ENCODE data around the gene TTC3.
"Not testable (repeated sequence)": the region's sequence is repeated elsewhere in the genome, so short reads cannot be mapped to it uniquely, and the experiment has no call there.

TTC3 gene

GRCh38 chr21:37030864-37031263 is 42.2 kb upstream of the TTC3 start:
- H3K4me3 ChIP-seq (ENCODE audit: low read length, poor library complexity, severe bottlenecking), result no peak overlapping the region
- H3K79me2 ChIP-seq (ENCODE audit: insufficient read depth, low read length), result no peaks in the 10 kb centered on the region
- H3K27me3 ChIP-seq (ENCODE audit: insufficient read depth, low read length, poor library complexity, severe bottlenecking), result no peaks in the 10 kb centered on the region
- H3K9ac ChIP-seq (ENCODE audit: low read depth, low read length, poor library complexity, severe bottlenecking), result no peak overlapping the region
- H2AFZ ChIP-seq (ENCODE audit: low read length), result no peak overlapping the region
- H3K9me3 ChIP-seq (ENCODE audit: insufficient read depth, low read depth, low read length), result no peaks in the 10 kb centered on the region
- no peak for TF ChIP-seq EZH2phosphoT487 (IDR thresholded peaks at IDR 0.05; ENCODE audit: borderline replicate concordance)
- TF ChIP-seq, protein P1, sequence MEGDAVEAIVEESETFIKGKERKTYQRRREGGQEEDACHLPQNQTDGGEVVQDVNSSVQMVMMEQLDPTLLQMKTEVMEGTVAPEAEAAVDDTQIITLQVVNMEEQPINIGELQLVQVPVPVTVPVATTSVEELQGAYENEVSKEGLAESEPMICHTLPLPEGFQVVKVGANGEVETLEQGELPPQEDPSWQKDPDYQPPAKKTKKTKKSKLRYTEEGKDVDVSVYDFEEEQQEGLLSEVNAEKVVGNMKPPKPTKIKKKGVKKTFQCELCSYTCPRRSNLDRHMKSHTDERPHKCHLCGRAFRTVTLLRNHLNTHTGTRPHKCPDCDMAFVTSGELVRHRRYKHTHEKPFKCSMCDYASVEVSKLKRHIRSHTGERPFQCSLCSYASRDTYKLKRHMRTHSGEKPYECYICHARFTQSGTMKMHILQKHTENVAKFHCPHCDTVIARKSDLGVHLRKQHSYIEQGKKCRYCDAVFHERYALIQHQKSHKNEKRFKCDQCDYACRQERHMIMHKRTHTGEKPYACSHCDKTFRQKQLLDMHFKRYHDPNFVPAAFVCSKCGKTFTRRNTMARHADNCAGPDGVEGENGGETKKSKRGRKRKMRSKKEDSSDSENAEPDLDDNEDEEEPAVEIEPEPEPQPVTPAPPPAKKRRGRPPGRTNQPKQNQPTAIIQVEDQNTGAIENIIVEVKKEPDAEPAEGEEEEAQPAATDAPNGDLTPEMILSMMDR (conservative IDR thresholded peaks at IDR 0.05; ENCODE audit: low read length), result no peak
- H3K4me2 ChIP-seq (ENCODE audit: low read depth, low read length, poor library complexity, severe bottlenecking), result no peak overlapping the region
- no peaks in the 10 kb centered on the region for H3K9me2 ChIP-seq (replicated peaks; ENCODE audit: low read depth, low read length)
- no peaks in the 10 kb centered on the region for H4K20me1 ChIP-seq (ENCODE audit: insufficient read depth, low read length, poor library complexity, severe bottlenecking)
- peaks cover 10% of the 10 kb centered on the region for H3K4me1 ChIP-seq (ENCODE audit: insufficient read depth, low read length, poor library complexity, severe bottlenecking)
- no peaks in the 10 kb centered on the region for H3F3A ChIP-seq (ENCODE audit: low read depth)
- H3K36me3 ChIP-seq (ENCODE audit: insufficient read depth, low read length), result no peaks in the 10 kb centered on the region

DNA sequence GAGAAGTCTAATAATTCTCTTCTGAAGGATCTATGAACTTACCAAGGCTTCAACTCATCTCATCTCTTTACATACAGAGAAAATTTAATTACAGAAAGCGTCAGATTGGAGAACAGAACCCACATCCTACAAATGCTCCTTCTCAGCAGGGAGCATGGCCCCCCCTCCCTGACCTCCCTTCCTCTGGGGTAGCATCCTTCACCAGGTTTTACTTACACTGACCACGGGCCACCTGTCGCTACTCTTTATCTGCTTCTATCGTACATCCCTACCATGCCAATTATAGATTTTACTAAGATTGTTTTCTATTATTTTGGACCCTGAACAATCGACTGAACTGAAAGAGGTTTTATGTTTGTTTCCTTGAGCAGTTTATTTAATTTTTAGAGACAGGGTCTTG is 40.8 kb upstream of the TTC3 start:
- no peaks in the 10 kb centered on the region for H3K36me3 ChIP-seq (ENCODE audit: insufficient read depth, low read length)
- no peak for TF ChIP-seq EZH2phosphoT487 (IDR thresholded peaks at IDR 0.05; ENCODE audit: borderline replicate concordance)
- TF ChIP-seq, protein P1 (conservative IDR thresholded peaks at IDR 0.05; ENCODE audit: low read length), result no peak
- H3K9me2 ChIP-seq (replicated peaks; ENCODE audit: low read depth, low read length), result no peaks in the 10 kb centered on the region
- no peak overlapping the region for H3K4me2 ChIP-seq (ENCODE audit: low read depth, low read length, poor library complexity, severe bottlenecking)
- H3K27me3 ChIP-seq (ENCODE audit: insufficient read depth, low read length, poor library complexity, severe bottlenecking), result no peaks in the 10 kb centered on the region
- no peaks in the 10 kb centered on the region for H3F3A ChIP-seq (ENCODE audit: low read depth)
- H3K9me3 ChIP-seq (ENCODE audit: insufficient read depth, low read depth, low read length), result no peaks in the 10 kb centered on the region
- no peaks in the 10 kb centered on the region for H4K20me1 ChIP-seq (ENCODE audit: insufficient read depth, low read length, poor library complexity, severe bottlenecking)
- peaks cover 10% of the 10 kb centered on the region for H3K4me1 ChIP-seq (ENCODE audit: insufficient read depth, low read length, poor library complexity, severe bottlenecking)
- H3K9ac ChIP-seq (ENCODE audit: low read depth, low read length, poor library complexity, severe bottlenecking), result no peak overlapping the region
- no peak overlapping the region for H3K4me3 ChIP-seq (ENCODE audit: low read length, poor library complexity, severe bottlenecking)
- no peak overlapping the region for H2AFZ ChIP-seq (ENCODE audit: low read length)
- H3K79me2 ChIP-seq (ENCODE audit: insufficient read depth, low read length), result no peaks in the 10 kb centered on the region

DNA sequence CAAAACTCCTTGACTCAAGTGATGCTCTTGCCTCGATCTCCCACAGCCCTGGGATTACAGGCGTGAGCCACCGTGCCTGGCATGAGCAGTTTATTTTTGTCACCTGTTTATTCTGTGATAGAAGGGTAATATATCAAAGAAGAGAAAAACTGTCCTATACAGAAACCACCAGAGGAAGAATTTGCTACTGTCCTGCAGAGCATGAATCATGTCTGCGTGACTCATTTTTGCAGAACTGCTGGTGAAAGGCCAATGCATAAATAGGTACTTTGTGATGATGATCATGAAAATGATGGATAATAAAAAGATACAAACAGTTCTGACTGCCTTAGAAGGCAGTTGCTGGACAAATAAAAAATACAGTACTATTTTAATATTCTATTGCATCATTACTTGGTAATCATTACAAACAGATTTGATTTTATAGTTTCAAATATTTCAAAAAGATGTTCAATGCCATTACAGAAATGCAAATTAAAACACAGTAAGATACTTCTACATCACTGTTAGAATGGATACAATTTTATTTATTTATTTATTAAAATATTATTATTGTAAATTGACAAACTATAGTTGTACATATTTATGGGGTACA is 40.1 kb upstream of the TTC3 start:
- Histone ChIP-seq H3K4me2 (ENCODE audit: low read depth, low read length, poor library complexity, severe bottlenecking) (no peak overlapping the region), H3K4me1 (ENCODE audit: insufficient read depth, low read length, poor library complexity, severe bottlenecking) (peaks cover 10% of the 10 kb centered on the region), H3K9ac (ENCODE audit: low read depth, low read length, poor library complexity, severe bottlenecking) (no peak overlapping the region), H3K9me3 (ENCODE audit: insufficient read depth, low read depth, low read length) (no peaks in the 10 kb centered on the region), H3K4me3 (ENCODE audit: low read length, poor library complexity, severe bottlenecking) (no peak overlapping the region), H3F3A (ENCODE audit: low read depth) (no peaks in the 10 kb centered on the region), H3K79me2 (ENCODE audit: insufficient read depth, low read length) (no peaks in the 10 kb centered on the region), H3K36me3 (ENCODE audit: insufficient read depth, low read length) (no peaks in the 10 kb centered on the region), H3K27me3 (ENCODE audit: insufficient read depth, low read length, poor library complexity, severe bottlenecking) (no peaks in the 10 kb centered on the region), H4K20me1 (ENCODE audit: insufficient read depth, low read length, poor library complexity, severe bottlenecking) (no peaks in the 10 kb centered on the region), H2AFZ (ENCODE audit: low read length) (no peak overlapping the region), H3K9me2 (replicated peaks; ENCODE audit: low read depth, low read length) (no peaks in the 10 kb centered on the region)
- no peak for TF ChIP-seq EZH2phosphoT487 (IDR thresholded peaks at IDR 0.05; ENCODE audit: borderline replicate concordance)
- TF ChIP-seq, protein P1 (conservative IDR thresholded peaks at IDR 0.05; ENCODE audit: low read length), result no peak

DNA sequence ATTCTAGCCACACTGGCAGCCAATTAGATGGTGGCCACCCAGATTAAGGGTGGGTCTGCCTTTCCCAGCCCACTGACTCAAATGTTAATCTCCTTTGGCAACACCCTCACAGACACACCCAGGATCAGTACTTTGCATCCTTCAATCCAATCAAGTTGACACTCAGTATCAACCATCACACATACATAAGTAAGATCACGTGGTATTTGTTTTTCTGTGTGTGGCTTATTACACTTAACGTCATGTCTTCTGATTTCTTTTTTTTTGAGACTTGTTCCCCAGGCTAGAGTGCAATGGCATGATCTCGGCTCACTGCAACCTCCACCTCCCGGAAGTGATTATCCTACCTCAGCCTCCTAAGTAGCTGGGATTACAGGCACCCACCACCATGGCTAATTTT is 38.7 kb upstream of the TTC3 start:
- not testable (repeated sequence) for H3K9ac ChIP-seq (ENCODE audit: low read depth, low read length, poor library complexity, severe bottlenecking); H3K4me3 ChIP-seq (ENCODE audit: low read length, poor library complexity, severe bottlenecking); H2AFZ ChIP-seq (ENCODE audit: low read length); H3K4me1 ChIP-seq (ENCODE audit: insufficient read depth, low read length, poor library complexity, severe bottlenecking); H4K20me1 ChIP-seq (ENCODE audit: insufficient read depth, low read length, poor library complexity, severe bottlenecking); H3K9me3 ChIP-seq (ENCODE audit: insufficient read depth, low read depth, low read length); H3F3A ChIP-seq (ENCODE audit: low read depth); H3K9me2 ChIP-seq (replicated peaks; ENCODE audit: low read depth, low read length); H3K27me3 ChIP-seq (ENCODE audit: insufficient read depth, low read length, poor library complexity, severe bottlenecking); H3K4me2 ChIP-seq (ENCODE audit: low read depth, low read length, poor library complexity, severe bottlenecking); H3K36me3 ChIP-seq (ENCODE audit: insufficient read depth, low read length); H3K79me2 ChIP-seq (ENCODE audit: insufficient read depth, low read length)
